ENCODE data around the gene IRGC.
"Not testable (repeated sequence)": the region's sequence is repeated elsewhere in the genome, so short reads cannot be mapped to it uniquely, and the experiment has no call there.

Gene IRGC, protein sequence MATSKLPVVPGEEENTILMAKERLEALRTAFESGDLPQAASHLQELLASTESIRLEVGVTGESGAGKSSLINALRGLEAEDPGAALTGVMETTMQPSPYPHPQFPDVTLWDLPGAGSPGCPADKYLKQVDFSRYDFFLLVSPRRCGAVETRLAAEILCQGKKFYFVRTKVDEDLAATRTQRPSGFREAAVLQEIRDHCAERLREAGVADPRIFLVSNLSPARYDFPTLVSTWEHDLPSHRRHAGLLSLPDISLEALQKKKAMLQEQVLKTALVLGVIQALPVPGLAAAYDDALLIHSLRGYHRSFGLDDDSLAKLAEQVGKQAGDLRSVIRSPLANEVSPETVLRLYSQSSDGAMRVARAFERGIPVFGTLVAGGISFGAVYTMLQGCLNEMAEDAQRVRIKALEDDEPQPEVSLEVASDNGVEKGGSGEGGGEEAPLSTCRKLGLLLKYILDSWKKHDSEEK

DNA sequence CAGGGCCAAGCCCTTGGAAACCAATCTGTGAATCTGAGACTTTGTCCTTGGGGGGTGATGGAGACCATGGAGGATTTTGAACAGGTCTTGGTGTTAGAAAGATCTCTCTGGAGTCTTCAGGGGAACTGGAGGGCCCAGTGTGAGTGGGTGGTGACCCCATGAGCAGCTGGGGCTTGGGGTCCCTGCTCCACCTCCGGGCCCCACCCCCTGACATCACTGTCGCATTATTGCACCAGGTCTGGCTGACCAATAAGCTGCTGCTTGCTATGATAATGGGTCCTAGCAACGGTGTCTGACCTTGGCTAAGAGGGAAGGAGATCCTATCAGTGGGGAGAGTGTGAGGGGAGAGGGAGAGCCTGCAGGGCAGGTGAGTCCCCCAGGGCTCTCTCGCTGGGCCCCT lies at the start of gene IRGC:
Gene IRGC (plus strand): TSS at position 301 of the 400 bp plus-strand sequence. CDS start 2,483 bp downstream, outside the sequence.
- DNase-seq: no peak

DNA sequence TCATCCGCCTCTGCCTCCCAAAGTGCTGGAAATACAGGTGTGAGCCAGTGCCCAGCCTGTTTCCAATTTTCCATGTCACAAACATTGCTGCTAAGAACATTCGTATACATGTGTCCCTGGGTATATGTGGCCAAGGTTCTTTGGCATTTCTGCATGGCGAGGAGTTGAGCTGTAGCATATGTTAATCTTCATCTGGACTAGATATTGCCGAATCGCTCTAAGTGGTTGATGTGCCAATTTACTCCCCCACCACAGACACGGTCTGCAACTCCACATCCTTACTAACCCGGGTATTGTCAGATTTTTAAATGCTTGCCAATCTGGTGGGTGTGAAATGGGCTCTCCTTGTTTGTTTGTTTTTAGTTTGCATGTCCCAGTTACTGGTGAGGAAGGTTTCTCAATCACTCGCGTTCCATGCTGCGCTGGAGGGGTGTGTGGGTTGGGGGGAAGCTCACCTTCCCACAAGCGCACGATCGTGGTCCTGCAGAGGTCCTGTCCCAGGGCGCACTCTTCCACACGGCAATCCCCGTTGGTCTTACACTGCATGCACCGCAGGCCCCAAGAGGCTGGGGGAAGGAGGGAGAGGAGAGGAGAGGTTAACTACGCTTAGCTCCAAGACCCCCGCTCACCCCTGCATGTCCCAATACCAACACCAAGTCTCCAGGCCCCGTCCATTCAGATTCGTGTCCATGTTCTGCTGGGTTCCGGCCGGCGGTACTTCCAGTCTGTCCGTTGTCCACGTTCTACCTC lies 48.6 kb upstream of the IRGC start:
- DNase-seq: no peak

DNA sequence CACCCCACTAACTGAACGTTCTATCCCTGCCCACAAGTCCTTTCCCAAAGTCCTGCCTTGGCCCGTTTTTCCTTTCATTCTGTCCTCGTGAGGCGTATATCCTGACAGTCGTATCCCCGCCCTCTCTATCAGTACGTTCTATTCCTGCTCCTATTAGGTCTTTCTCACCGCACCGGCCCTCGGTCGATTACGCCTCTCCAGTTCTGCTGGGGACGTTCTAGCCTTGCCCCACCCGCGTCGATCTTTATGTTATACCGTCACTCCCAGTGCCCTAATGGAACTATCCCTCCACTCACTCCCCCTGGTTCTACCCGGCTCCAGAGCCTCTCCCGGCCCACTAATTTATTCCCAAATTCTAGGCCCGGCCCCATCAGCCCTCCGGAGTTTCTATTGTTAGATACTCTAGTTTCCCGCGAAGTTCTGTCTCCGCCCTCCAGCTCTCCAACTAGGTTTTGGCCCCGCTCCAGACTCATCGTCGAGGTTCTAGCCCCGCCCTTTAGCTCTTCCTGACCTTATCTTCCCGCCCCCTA lies 47.9 kb upstream of the IRGC start:
- no peak for DNase-seq

DNA sequence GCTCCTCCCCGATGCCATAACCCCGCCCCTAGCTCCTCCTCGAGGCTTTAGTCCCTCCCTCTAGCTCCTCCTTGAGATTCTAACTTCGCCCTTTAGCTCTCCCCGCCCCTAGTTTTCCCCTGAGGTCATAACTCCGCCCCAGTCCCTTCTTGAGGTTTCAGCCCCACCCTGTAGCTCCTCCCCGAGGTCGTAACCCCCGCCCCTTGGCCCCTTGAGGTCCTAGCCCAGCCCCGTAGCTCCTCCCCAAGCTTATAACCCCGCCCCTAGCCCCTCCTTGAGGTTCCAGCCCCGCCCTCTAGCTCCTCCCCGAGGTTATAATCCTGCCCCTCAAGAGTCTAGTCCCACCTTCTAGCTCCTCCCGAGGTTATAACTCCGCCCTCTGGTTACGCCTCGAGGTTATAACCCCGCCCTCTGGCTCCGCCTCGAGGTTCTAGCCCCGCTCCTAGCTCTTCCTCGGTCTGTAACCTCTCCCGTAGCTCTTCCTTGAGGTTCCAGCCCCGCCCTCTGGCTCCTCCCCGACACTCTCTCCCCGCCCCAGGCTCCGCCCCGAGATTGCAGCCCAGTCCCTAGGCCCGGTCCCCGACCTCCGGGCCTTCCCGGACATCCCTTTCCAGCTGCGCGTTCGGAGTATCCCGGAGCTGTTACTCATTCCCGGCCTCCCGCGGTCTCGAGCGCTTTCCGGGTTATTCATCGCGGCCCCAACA lies 47.3 kb upstream of the IRGC start:
- peak; percentile 97 for DNase-seq

DNA sequence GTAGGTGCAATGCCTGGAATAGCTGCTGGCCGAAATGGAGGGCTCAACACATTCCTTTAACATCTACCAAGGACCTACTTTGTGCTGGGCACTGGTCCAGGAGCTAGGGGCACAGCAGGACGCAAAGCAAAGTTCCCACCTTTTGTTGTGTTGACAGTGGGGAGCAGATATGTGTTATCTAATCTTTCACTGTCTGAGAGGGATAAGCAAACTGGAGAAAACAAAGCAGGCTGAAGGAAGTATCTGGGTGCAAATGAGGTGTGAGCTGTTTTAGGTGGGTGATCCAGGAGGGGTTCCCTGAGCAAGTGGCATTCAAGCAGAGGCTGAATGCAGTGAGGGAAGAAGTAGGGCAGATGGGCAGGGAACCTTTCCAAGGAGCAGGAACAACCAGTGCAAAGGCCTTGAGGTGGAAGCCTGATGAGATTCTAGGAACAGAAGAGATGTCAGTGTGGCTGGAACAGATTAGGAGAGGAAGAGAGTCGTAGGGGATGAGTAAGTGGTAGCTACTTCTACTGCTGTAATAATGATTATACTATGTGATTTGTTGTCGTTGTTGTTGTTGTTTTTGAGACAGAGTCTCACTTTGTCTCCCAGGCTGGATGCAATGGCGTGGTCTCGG lies 43.7 kb upstream of the IRGC start:
- no peak for DNase-seq

DNA sequence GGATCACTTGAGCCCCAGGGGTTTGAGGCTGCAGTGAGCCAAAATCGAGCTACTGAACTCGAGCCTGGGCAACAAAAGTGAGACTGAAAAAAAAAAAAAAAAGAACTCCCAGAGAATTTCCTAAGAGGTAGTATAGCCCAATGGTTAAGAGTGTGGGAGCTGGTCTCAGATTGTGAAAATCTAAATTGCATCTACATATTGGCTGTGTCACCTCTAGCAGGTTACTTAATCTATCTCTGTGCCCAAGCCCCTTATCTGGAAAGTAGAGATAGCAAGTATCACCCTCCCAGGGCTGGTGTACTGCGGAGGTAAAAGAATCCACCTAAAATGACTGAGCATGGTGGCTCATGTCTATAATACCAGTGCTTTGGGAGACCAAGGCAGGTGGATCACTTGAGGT lies 42.2 kb upstream of the IRGC start:
- no peak for DNase-seq

DNA sequence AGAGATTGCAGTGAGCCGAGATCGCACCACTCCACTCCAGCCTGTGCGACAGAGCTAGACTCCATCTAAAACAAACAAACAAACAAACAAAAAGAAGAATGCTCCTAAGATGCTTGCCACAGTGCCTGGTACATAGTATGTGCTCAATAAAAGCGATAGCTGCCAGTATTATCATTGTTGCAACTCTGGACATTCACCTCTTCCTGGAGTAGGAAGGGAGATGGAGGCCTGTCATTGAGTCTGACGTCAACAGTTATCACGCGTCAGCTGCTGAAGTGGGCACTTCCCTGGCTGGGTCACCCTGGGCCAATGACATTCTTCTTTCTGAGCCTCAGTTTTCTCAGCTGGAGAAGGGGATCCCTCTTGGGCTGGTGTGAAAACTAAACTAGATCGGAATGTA lies 41.7 kb upstream of the IRGC start:
- DNase-seq: no peak

DNA sequence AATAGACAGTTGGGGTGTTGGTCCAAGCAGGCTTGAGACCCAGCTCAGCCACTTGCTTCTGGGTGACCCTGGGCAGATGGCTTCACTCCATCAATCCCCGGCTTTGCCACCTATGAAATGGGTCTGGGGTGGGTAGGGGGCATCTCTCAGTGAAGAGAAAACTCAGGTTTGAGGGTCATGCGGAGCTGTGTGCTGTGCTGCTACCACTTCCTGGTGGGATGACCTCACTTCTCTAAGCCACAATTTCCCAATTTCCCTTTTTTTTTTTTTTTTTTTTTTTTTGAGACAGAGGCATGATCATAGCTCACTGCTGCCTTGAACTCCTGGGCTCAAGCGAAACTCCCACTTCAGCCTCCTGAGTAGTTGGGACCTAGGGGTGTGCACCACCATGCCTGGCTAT lies 41.3 kb upstream of the IRGC start:
- DNase-seq: no peak

DNA sequence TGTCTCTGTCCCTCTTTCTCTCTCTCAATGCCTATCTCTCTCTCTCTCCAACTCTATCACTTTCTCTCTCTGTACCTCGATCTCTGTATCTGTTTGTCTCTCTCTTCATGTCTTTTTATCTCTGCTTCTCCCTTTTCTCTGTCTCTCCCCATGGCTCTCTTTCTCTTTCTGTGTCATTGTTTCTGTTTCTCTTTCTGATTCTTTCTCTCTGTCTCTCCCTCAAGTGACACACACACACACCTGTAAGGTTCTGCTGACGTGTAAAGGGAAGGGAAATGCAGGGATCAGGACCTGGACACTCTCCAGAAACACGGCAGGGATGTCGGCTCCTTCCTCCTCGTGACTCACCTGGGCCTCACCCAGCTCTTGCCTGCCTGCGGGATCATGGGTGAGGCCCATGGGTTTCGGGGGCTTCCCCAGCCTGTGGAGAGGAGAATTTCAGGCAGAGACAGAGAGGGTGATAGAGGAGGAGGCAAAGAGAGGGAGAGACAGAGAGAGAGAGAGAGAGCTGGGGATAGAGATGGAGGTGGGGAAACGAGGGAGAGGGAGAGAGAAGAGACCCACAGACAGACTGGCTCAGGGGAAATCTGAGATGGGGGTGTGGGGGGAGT lies 40.5 kb upstream of the IRGC start:
- DNase-seq: no peak

DNA sequence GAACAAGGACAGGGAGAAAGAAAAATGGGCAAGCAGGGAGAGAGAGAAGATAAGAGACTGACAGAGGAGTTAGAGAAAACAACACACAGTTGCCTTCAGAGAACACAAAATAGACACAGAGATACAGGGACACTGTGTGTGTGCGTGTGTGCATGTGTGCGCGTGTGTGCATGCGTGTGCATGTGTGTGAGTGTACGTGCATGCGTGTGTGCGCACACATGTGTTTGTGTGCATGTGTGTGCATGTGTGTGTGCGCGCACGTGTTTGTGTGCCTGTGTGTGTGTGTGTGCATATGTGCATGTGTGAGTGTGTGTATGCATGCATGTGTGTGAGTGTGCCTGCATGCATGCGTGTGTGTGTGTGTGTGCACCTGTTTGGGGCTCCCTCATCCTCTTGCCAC lies 40.0 kb upstream of the IRGC start:
- no peak for DNase-seq

DNA sequence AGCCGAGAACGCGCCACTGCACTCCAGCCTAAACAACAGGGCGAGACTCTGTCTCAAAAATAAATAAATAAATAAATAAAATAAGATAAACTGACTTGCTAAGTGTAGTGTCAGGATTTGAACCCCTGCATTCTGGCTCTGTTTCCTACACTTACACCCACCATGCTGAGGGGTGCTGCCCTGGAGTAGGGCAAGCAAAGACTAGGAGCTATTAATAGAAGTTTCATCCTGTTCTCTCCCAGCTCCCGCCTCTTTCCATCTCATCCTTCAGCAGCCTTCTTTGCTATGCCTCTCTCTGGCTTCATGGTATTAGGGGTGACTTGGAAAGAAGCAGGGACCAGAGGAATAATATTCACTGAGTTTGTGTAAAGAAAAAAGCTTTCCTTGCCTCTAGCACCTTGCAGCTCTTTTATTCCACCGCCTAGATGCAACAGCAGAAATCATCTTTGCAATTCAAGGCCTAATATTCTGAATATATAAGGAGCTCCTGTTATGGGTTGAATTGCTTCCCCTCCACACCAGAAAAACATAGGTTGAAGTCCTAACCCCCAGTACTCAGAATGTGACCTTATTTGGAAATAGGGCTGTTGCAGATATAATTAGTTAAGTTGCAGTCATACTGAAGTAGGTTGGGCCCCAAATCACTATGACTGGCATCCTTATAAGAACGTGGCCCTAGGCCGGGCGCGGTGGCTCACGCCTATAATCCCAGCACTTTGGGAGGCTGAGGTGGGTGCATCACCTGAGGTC lies 37.2 kb upstream of the IRGC start:
- DNase-seq: no peak

DNA sequence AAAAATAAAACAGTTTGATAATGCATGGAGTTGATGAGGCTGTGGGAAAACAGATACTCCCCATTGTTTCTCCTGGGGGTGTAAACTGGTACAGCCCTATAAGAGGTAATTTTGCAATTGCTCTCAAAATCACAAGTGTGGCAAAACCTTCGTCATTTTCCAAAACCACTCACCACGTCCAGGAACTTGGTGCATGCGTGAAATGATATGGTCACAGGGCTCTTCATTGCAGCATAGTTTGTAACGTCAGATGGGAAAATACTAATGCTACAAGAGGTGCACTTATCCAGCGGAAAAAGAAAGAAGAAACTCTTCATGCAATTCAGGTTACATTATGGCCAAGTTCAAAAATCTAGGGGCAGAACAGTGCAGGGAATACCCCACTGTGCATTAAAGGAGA lies 34.1 kb upstream of the IRGC start:
- DNase-seq: no peak

DNA sequence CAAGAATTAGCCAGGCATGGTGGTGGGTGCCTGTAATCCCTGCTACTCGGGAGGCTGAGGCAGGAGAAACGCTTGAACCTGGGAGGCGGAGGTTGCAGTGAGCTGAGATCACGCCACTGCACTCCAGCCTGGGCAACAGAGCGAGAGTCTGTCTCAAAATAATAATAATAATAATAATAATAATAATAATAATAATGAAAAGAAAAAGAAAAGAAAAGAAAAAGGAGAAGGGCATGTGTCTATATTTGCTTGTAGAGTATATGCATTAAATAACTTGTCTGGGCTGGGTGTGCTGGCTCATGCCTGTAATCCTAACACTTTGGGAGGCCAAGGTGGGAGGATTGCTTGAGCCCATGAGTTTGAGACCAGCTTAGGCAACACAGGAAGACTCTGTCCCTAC lies 33.6 kb upstream of the IRGC start:
- DNase-seq: not testable (repeated sequence)

DNA sequence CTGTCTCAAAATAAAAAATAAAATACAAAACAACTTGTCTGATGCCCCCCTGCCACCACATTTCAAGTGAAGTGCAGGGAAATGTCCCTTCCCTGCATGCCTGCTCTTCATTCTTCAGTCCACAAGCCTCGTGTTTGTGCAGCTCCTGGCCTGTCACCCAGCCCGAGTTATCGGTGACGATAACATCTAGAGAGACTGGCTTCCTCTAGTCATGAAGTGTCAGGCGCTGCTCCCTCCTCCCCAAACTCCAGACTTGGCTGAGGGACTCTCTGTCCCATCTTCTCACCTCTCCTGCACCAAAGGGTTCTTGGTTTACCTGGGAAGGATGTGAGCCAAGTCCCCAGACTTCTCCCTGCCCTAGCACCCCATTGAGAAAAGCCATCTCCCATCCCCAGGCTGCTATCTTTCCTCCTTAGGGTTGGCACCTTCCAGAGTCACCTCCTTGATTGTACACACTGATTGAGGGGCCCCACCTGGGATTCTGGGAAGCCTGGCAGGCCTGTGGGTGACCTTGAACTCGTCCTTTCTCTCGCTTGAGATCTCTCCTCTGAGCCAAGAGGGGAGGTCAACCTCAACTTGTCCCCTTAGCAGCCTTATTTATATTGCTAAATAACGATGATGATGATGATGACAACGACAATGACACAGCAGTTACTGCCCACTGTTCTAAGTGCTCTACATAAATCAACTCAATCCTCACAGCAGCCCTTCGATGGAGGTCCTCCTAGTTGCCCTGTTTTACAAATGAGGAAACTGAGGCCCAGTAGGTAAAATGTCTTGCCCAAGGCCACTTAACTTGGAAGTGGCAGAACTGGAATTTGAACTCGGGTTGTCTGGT lies 32.8 kb upstream of the IRGC start:
- DNase-seq: no peak

DNA sequence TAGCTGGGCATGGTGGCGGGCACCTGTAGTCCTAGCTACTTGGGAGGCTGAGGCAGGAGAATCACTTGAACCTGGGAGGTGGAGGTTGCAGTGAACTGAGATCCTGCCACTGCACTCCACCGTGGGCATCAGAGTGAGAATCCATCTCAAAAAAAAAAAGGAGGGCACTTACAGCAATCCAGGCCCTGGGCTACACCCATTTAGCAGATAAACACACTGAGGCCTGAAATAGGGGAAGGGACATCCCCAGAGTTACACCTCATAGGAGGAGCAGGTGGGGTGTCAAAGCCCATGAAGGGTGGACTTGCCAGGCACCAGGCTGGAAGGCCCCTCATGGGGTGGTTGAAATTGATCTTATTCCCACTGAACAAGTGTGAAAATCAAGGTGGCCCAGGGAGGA lies 32.0 kb upstream of the IRGC start:
- DNase-seq: no peak

DNA sequence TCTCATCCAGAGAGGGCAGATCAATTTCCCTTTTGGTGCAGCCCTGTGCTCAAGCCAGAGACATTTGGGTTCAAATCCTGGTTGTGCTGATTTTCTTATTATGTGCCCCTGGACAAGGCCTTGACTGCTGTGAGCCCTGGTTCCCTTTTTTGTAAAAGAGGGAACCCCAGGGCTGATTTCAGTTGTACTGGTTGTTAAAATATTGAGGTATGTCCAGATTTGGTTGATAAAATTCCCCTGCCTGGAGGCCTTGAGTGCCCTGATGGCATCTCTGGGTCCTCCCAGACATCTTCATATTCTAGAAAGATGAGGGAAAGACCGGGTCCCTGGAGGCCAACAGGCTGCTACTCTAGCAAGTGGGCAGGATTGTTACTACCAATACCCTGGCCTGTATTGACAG lies 31.6 kb upstream of the IRGC start:
- no peak for DNase-seq

DNA sequence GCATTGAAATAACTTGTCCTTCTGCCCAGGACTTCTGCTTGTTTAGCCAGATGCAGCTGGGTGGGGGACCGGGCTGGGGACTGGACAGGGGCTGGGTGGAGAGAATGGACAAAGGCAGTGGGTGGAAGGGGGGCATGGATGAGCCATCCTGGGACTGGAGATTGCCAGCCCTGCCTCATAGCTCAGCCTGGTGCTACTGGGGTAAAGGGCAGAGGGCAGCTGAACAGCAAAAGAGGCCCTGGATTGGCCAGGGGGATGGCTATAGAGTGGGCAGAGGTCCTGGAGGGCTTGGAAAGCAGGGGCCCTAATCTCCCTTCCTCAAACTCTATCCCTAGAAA lies 28.2 kb upstream of the IRGC start:
- DNase-seq: no peak

DNA sequence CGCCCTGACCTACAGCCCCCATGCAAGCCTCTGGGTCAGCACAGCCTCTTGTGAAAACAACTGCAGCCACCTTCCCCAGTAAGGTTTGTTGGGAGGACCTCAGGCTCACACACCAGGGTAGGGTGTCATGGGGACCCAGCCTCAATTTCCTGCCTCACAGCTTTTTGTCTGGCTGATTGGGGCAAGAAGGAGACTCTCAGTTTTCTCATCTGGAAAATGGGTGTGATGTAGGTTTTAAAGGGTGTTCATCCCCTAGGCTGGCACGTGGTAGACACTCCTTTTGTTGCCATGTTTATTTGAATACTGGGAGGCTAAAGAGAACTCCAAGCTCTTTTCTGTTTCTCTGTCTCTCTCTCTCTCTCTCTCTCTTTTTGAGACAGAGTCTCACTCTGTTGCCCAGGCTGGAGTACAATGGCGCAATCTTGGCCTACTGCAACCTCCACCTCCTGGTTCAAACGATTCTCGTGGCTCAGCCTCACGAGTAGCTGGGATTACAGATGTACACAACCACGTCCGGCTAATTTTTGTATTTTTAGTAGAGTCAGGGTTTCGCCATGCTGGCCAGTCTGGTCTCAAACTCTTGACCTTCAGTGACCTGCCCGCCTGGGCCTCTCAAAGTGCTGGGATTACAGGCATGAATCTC lies 27.7 kb upstream of the IRGC start:
- DNase-seq: no peak

DNA sequence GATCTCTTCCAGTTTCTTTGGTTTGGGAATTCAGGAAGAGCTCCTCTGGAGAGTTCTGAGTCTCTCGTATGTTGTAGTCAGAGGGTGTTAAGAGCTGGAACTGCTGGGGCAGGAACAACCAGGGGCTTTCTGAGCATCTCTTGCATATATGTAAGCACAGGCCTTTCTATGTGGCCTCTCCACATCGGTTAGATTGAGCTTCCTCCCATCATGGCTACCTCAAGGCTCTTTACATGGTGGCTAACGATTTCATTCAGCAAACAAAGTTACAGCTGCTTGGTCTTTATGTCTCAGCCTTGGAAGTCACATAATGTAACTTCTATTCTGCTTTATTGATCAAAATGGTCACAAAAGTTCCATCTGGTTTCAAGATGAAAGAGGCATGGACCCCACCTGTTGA lies 25.4 kb upstream of the IRGC start:
- no peak for DNase-seq

DNA sequence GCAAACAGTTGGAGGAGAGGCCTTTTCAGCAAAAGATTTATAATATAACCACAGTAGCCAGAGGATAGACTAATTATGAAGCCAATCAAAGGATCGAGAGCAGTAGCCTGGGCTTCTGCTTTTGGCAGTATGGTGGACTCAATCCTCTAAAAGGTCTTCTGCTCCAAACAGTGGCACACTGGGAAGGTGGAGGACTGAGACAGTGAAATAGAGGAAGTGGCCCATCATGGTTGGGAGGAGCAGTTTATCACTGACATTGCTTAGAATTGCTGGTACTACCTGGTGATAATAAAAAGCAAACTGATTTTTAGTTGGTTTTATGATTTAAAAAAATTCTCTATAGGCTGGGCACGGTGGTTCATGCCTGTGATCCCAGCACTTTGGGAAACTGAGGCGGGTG lies 25.0 kb upstream of the IRGC start:
- DNase-seq: no peak

Measured in NCI-H1436 treated with DMSO at 0.1 percent for 48 hours (cell line).